ENCODE results near the gene CHST15. TPM values are rescaled to one million over a fixed set of nuclear protein-coding genes. Genes with fewer than 3 reads are reported as not detected.

CHST15 gene, protein sequence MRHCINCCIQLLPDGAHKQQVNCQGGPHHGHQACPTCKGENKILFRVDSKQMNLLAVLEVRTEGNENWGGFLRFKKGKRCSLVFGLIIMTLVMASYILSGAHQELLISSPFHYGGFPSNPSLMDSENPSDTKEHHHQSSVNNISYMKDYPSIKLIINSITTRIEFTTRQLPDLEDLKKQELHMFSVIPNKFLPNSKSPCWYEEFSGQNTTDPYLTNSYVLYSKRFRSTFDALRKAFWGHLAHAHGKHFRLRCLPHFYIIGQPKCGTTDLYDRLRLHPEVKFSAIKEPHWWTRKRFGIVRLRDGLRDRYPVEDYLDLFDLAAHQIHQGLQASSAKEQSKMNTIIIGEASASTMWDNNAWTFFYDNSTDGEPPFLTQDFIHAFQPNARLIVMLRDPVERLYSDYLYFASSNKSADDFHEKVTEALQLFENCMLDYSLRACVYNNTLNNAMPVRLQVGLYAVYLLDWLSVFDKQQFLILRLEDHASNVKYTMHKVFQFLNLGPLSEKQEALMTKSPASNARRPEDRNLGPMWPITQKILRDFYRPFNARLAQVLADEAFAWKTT
- 29.0 and 36.3 TPM in 2 replicates for total RNA-seq

DNA sequence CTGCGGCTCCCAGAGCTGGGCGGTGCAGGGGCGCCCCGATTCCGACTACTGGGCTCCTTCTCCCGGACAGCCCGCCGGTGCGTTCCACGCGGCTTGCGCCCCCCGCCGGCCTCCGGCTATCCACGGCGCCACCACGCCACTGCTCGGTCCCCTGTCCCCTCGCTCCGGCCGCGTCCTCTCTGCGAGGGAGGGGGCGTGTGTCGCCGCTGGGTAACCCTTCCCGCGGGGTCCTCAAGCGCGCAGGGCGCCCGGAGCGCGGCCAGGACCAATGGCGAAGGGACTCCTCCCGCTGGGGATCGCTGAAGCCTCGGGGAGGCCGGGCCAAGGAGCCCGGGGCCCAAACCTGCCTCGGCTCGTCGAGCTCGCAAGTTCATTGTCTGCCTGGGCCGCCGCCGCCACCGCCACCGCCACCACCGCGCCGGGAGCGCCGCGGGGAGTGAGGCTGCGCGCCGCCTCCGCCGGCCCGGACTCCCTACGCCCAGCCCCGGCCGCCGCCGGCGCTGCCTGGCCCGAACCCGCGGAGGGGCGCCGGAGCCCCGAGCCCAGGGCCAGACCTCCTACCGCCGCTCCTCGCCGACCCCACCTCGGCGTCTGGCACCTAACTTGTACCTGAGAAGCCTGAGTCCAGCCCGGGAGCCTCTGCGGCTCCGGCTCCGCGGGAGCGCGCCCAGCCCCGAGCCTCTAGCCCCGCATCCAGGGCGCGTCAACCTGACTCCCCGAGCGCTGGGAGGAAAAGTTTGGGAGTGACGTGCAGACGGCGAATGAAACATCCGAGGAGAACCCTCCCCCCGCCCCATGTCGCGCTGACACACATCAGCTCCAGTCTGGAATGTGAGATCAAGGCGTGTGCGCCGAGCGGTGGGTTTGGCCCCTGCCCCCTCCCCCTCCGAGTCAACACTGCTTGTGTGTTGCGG, at the start of gene CHST15:
CHST15 (minus strand) TSS at position 739 of the 914 bp plus-strand sequence. CDS start 47,386 bp downstream, outside the sequence.
- peak; percentile 30 for DNase-seq (ENCODE audit: low read depth, low spot score)

DNA sequence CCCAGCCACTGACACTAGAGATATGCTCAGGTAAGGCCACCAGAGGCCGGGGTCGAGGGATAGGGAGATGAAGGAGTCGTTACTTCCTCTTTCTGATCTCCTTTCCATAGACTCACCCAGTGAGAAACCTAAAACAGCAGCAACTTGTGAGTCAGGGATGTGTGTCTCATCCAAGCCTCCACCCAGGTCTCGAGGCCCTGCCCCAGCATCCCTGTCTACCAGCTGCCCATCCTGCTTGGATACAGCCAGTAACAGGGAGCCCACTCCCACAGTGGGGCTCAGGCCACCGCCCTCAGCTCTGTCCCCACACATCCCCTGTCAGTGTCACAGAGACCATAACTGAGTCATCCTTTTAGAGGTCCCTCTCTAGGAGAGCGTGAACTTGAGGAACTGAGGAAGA, 49.6 kb upstream of the CHST15 start:
- DNase-seq (ENCODE audit: low read depth, low spot score): no peak

DNA sequence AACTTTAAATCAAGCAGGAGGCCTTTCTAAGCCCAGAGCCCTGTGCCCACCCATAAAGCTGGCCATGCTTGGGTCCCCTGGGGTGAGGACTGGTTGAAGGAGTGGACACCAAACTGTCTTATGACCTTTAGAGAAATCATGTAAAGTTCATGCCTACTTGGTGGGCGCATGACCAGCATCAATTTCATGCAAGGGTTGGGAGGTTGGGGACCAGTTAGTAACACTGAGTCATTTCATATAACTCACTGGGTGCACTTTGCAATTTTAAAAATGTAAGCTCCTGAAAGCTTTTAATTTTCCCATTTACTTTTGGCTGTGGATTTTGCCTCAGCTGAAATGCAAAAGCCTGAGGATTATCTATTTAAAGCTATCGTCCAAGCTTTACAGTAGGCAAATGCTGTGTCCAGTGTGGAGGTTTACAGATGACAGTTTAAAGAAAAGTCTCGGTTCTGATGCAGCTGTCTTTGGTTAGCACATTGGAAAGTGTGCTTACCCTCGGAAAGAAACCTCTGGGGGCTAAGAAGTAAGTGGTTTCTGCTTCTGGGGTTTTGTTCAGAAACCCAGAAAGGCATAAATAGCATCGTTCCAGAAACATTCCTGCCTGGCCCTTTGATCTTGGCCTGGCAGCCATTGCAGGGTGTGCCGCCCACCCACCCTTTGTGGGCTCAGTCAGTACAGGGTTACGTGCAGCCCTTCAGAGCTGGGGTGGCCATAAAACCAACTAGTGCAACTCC, 48.8 kb upstream of the CHST15 start:
- DNase-seq (ENCODE audit: low read depth, low spot score): no peak

DNA sequence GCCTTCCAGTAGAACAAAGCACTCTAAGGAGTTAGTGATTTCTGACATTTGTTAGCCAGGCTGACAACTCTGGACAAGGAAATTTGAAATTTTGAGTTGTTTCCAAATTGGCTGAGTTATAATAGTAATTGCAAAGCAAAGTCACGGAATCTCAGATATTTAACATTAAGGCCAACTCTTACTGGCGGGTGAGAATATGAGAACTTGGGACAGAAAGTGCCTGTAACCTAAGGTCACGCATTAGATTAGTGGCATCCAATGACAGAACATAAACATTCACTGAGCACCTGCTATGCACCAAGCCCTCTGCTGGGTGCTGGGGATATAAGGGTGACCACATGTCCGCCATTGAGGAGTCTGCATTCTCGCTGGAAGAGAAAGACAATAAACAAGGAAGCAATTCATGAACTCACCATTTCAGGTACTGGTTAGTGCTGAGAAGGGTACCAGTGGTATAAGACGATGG, 45.5 kb upstream of the CHST15 start:
- DNase-seq (ENCODE audit: low read depth, low spot score): no peak

DNA sequence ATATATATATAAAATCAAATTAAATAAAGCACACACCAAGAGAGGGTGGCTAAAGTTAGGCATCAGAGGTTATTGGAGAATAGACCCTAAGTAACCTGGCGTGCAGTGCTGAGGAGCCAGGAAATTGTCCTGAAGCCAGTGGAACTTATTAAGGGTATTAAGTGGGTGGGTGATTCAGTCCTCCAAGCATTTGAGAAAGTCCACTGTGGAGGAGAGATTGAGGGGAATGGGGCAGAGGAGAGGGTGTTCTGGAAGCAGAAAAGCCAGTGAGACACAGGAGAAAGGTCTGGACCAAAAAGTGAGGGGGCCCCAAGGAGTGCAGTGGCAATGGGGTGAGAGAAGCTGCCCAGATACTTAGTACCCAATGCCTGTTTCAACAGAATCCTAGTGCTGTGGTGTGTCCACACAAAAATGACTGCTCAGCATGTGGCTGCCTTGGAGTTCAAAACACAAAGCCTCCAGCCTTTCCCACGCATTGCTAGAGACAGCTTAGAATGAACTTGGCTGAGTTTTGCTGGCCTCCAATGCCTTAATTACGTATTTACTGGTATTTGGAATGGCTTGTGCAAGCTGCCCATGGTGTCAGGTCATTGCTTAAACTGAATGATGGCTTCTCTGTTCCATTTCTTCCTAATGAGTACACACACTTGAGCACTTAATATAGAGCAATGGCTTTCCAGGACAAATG, 44.9 kb upstream of the CHST15 start:
- no peak for DNase-seq (ENCODE audit: low read depth, low spot score)

DNA sequence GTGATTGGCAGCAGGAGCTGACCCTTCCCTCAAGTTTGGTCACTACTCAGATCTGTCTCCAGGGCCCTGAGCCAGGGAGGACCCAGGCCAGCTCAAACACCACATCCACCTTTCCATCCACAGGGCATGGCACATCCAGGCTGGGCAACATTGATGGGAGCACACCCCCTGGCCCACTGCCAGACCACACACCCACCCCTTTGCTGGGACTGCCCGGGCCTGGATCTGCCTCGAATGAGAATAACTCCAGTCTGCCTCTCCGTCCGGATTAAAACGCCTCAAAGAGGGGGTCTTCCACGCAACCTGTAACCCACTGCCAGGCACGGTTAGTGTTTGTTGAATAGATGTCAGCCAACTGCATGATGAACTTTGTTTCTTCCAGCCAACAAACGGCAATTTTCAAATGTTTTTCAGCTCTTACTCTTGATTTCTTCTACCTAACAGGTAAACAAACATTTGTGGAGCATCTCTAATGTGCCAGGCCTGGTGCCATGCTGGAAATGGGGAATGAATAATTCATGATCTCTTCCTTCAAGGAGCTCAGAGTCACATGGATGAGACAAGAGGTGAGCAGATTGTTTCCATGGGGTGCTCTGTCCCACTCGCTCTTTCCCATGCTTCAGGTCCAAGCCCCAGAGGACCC, 41.0 kb upstream of the CHST15 start:
- no peak for DNase-seq (ENCODE audit: low read depth, low spot score)

DNA sequence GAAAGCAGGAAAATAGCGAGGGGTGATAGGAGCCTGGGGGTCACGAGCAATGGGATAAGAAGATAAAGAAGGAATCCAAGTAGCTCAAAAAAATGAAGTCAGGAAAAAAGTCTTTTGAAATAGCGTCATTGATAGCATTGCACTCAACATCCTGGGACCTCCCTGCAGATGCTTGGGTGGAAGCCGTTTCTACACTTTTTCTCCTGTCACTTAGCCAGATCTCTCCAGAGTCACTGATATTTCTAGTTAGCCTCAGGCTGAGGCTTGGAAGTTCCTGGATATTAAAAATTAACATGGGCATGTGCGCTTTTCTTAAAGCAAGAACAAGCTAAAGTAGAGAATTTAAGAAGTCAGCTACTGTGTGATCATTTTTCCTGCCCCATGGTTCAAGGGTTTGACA, 39.5 kb upstream of the CHST15 start:
- no peak for DNase-seq (ENCODE audit: low read depth, low spot score)

DNA sequence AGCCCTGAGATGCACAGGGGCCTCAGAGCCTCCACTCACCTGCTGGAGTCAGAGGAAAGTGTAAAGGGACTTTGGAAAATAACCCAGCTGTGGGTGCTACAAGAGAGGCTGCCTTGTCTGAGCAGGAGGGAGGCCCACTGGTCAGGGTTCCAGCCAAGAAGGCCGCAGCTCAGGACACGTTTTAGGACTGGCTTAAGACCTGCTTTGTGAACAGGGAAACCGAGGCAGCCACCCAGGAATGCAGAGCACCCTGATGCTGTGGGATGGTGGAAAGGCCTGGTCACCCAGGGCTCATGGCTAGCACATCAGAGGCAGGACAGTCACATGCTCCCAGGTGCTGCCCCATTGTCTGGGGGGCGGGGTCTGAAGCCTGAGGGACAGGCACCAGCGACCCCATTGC, 38.9 kb upstream of the CHST15 start:
- no peak for DNase-seq (ENCODE audit: low read depth, low spot score)

DNA sequence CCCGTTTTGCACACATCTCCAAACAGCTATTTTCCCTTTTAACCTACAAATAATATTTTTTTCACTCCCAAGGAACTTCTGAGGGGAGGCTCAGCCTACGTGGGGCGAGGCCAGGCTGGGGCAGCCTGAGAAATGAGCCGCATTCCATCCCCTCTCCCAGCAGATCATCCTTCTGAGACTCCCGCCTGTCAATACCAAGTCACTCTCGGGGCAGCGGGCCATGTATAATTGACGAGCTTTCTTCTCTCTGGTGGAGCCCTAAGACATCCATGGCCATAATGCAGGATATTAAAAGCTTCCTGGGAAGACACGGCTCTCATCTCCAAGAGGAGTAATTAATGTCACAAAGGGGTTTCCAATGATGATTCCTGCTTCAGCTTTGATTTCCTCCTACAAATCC, 37.8 kb upstream of the CHST15 start:
- DNase-seq (ENCODE audit: low read depth, low spot score): no peak

DNA sequence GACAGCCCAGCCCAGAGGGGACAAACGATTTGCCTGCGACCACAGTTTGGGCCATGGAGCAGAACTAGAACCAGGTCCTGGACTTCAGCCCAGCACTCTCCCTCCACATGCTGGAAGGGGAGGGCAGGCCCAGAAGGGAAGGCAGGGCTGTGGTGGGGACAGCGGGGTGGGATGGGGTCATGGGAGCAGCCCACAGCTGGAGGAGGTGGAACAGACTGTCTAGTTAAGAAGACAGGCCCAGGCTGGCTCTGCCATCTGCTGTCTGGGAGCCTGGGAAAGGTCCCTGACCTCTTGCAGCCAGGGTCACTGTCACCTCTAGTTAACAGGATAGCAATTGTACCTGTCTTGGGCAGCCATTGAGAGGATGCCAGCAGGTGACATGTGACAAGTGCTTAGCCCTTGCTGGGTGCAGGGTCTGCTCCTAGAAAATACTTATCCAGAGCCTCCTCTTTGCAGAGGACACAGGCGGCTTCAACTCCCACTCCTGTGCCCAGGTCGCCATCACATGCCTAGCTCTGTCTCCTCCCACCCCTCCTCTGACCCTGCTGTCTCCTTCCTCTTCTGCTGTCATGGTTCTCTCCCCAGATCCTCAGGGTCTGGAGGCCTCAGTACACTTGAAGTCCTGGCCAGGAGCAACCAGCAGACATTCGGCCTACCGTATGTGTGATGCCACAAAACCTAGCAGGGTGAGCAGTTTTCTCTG, 37.0 kb upstream of the CHST15 start:
- DNase-seq (ENCODE audit: low read depth, low spot score): no peak

DNA sequence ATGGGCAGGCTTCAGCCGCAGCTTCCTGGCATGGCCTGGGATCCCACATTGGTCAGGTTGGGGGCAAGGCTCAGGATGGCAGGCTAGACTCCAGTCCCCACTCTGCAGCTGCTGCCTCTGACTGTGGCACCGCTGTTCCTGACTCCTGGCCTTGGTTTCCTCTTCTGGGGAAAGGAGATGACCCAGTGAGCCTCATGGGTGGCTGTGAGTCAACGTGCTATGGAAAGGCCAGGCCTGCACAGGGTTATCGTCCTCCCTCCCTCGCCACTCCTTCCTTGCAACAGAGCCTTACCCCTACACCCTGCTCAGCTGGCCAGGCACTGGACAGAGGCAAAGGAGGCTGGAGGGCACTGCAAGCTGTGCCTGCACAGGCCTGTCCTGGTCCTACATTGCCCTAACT, 36.1 kb upstream of the CHST15 start:
- no peak for DNase-seq (ENCODE audit: low read depth, low spot score)

DNA sequence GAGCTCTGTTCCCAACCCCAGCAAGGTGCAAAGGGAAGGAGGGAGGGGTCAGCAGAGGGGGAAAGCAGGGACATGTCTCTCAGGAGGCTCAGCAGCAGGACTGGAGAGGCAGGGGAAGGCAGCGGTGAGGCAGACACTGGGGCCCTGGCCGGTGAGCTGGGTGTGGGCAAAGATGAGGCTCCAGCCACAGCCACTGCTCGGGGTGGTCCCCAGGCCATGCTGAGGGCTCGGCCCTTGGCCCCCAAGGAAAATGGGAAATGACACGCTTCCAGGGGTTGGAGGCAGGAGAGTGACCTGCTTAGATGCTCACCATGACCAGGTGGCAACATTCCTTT, 35.4 kb upstream of the CHST15 start:
- no peak for DNase-seq (ENCODE audit: low read depth, low spot score)

DNA sequence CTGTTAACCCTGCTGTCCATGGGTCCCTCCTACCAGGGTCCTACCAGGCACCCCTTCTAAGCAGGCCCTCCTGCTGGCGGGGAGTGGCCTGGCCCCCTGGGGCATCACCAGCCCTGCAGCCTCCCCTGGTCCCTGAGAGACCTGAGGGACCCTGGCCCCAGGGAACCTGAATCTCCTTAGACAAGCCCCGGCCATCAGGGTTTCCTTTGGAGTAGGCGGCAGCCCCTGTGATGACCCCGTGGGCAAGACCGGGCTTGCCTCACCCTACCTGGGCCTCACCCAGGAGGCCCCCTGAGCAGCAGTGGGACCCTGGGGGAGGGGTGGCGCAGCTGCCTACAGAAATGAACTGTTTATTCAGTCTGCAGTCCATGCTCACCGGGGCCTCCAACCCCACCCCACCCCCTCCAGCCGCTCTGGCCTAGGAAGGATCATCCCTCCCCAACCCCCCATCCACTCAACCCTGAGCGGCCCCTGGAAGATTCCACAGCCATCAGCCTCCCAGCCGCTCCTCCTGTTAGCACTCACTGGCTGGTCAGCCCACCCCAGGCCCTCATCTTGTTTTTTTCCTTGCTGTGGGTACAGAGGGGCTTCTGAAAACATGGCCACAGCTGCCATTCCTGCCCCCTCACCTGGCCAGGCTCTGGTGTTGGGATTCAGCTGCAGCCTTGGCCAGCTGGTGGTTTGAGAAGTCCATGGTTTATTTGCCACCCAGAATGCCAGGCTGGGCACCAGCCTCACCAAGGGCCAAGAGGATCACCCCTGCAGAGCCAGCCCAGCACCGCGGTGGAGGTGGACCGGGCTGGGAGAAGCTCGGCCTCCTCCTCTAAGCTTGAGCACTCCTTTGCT, 34.8 kb upstream of the CHST15 start:
- no peak for DNase-seq (ENCODE audit: low read depth, low spot score)

DNA sequence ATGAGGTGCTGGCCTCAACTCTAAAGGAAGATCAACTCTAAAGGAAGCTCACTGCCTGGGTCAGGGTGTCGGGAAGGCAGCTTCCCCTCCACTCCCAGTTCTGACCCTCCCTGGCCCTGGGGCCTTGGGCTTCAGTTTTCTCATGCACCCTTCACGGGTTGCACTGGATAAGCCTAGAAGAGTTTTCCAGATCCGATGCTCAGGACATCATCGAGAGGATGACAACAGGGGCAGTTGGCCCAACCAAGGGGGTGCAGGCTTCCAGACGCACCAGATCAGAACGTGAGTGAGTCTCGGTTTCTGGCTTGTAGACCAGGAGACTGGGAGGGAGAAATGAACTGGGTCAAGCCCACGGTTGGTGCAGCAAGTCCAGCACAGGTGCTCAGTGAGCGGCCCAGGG, 34.2 kb upstream of the CHST15 start:
- no peak for DNase-seq (ENCODE audit: low read depth, low spot score)

DNA sequence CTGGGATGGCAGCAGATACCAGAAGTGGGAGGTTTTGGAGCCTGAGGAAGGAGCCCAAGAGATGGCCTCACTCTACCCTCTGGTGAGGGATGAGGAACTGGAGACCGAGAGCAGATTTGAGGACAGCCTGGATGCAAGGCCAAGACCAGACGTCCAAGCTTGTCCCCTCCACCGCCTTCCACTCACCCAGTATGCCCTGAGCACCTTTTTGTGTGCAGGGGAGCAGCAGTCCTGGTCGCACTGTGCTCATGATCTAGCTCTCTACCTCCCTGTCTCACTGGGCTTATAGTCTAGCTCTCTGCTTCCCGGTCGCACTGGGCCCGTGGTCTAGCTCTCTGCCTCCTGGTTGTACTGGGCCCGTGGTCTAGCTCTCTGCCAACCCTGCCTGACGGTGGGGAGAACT, 33.6 kb upstream of the CHST15 start:
- DNase-seq (ENCODE audit: low read depth, low spot score): no peak

DNA sequence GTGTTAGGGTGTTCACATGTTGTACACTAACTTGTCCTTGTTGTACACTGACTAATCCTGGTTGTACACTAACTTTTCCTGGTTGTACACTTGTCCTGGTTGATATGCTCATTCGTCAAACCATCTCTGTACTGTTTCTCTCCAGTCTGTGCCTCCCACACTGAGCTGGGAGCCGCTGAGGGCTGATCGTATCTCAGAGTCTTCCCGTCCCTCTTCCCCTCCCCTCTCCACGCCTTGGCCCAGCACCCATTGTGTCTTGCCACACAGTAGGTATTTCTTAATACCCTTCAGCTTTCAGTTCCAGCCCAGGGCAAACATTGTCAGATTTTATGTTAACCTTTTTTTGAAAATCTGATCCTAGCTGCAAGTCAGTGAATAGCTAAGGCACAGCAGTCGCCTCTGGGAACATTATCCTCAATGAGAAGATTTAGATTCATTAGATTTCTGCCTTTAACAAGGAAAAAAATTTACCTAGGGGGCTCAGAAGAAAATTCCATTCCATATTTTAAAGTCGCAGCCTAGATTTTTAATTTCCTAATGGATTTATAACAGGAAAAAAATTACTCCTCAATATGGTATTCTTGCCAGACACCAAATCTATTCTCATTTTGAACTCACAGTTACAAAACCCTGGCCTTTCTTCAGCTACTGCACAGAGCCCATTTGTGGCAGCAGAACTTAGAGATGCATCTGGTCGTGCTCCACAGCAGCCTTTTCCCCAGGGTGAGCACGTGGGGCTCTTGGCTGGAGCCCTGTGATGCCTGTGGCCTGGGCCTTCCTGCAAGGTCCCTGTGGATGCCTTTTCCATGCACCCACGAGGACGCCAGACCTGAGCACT, 33.0 kb upstream of the CHST15 start:
- DNase-seq (ENCODE audit: low read depth, low spot score): no peak

DNA sequence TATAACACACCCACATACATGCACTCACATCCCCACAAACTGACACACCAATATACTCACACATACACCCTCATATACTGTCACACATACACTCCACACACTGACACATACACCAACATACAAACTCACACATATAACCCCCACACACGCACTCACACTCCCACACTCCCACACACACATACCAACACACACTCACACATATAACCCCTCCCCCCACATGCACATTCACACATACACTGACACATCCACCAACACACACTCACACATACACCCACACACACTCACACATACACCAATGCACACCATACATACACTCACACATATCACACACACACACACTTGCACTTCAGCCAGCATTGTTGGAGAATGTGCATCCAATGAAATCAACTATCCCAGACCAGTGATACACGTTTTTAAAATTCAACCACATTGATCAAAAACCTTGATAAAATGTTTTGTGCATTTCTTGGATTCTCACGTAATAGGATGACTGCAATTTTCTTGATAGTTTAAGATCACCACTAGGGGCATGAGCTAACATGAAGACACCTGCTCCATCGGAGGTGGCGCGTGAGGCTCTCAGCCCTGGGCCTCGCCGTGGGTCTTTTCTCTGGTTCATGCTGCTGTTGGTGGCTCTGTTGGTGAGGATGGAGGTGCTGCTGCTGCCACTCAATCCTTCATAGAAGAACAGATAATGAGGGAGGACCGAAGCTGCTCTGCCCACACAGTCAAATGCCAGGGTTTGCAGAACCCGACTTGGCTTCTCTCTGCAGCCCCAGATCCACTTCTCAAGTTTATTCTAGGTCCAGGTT, 32.1 kb upstream of the CHST15 start:
- DNase-seq (ENCODE audit: low read depth, low spot score): no peak
